ENCODE results near the gene FANK1.

DNA sequence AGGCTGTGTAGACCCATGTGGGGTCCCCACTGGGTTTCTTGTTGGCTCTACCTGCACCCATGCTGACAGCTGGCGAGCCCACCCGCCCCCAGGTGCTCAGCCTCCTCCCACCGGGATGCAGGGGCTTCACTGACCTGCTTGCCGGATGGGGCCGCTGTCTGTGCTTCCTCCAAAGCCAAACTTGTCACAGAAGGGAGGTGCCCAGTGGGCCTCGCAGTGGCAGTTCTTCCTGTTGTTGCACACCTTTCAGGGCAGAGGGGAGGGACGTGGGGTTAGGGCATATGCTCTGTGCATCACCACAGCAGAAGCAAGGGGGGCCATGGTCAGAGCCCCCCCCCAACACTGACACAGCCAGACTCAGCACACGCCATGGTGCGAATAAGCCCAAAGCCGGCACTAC, 146.5 kb downstream of the FANK1 start:
- TF ChIP-seq, protein P1, sequence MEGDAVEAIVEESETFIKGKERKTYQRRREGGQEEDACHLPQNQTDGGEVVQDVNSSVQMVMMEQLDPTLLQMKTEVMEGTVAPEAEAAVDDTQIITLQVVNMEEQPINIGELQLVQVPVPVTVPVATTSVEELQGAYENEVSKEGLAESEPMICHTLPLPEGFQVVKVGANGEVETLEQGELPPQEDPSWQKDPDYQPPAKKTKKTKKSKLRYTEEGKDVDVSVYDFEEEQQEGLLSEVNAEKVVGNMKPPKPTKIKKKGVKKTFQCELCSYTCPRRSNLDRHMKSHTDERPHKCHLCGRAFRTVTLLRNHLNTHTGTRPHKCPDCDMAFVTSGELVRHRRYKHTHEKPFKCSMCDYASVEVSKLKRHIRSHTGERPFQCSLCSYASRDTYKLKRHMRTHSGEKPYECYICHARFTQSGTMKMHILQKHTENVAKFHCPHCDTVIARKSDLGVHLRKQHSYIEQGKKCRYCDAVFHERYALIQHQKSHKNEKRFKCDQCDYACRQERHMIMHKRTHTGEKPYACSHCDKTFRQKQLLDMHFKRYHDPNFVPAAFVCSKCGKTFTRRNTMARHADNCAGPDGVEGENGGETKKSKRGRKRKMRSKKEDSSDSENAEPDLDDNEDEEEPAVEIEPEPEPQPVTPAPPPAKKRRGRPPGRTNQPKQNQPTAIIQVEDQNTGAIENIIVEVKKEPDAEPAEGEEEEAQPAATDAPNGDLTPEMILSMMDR (IDR thresholded peaks at IDR 0.05; ENCODE audit: poor library complexity) = no peak
- TF ChIP-seq EZH2phosphoT487 (IDR thresholded peaks at IDR 0.05; ENCODE audit: low read depth, severe bottlenecking, unreplicated experiment) (no peak), EZH2 (IDR thresholded peaks at IDR 0.05; ENCODE audit: borderline replicate concordance) (no peak)
